Amniotic epithelial cell (primary cell): ENCODE measurements around the gene CRB1.
A peak's percentile ranks its signal among the peaks of the same experiment; 100 is the strongest.
"Not testable (repeated sequence)": the region's sequence is repeated elsewhere in the genome, so short reads cannot be mapped to it uniquely, and the experiment has no call there.

Experiments
- DNase-seq: peaks from one replicate; pipeline ENCODE4 v3.0.0-alpha.2; 2010; ENCODE audit warnings: low read depth

Gene CRB1

DNA sequence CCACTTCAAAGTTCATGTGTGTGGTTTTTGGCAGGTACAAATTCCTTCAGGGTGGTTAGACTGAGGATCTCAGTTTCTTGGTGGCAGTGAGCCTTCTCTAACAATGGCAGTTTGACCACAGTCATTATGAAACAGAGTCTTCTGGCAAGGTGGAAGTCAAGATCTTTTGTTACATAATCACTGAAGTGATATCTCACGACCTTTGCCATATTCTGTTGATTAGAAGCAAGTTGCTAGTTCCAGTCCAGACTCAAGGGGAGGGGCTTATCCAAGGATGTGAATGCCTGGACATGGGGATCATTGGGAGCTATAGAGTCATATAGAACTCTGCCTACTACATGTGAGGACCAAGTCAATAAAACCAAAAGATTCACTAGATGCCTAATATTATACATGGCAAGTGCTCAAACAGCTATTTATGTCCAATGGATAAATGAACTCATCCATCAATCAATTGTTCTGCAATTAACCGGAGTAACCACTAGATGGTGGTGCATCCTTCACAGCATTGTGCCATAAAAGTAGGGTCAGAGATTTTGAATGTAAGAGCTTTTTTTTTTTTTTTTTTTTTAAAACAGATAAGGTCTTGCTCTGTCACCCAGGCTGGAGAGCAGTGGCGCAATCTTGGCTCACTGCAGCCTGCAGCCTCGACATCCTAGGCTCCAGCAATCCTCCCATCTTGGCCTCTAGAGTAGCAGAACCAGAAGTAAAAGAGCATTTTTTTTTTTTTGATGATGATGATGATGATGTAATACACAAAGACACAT lies 131.9 kb downstream of the CRB1 start:
- peak; percentile 57 for DNase-seq

DNA sequence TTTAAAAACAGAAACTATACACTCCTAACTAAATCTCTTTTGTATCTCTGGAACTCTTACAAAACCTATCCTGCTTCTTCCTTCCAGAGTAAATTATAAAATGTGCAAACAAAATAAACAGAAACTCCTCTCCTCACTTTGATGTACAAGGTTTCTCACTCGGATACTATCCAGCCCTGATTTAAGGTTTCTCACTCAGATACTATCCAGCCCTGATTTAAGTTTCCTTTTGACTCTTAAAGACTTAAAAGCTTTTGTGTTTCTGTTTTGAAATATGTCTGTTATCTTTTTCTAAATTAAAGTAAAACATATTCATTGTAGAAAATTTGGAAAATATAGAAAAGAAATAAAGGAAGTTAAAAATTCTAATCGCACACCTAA lies 132.5 kb downstream of the CRB1 start:
- DNase-seq: no peak

DNA sequence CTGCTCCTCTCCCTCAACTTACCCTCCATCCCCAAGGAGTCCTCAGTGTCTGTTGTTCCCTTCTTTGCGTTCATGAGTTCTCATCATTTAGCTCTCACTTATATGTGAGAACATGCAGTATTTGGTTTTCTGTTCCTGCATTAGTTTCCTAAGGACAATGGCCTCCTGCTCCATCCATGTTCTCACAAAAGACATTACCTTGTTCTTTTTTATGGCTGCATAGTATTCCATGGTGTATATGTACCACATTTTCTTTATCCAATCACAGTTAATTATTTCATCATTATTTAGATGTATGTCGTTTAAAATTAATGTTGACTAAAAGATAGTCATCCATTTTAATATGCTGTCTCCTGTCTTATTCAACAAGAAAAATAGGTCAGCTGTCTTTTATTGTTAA lies 134.1 kb downstream of the CRB1 start:
- no peak for DNase-seq

DNA sequence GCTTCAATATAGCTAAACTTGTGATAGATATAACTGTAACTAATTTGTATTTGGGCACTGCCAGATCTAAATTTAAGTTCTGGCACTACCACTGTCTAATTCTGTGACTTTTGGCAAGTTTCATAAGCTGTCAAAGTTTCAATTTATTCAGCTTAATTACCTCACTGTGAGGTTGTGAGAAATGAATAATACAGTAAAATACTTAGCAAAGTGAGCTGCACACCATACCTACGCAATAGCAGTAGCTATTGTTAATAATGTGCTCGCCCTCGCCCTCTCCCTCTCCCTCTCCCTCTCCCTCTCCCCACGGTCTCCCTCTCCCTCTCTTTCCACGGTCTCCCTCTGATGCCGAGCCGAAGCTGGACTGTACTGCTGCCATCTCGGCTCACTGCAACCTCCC lies 136.7 kb downstream of the CRB1 start:
- DNase-seq: not testable (repeated sequence)

DNA sequence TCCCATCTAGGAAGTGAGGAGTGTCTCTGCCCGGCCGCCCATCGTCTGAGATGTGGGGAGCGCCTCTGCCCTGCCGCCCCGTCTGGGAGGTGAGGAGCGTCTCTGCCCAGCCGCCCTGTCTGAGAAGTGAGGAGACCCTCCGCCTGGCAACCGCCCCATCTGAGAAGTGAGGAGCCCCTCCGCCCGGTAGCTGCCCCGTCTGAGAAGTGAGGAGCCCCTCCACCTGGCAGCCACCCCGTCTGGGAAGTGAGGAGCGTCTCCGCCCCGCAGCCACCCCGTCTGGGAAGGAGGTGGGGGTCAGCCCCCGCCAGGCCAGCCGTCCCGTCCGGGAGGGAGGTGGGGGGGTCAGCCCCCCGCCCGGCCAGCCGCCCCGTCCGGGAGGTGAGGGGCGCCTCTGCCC lies 137.6 kb downstream of the CRB1 start:
- DNase-seq: not testable (repeated sequence)

DNA sequence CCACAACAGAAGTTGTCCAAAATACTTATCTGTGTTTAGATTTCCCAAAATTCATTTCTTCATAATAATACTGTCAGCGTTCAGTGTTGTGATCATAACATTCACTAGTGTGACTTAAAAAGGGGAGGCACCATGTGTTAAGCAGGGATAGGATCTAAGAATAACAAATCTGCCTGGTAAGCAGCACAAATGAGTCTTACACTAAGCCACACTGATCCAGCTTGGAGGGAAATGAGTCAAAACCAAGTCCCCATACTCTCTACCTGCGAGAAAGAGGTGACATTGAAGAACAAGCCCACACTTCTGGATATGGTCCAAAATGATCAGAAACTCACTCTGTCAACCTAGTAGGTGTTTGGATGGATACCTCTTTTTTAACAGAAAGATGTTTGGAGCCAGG lies 145.5 kb downstream of the CRB1 start:
- no peak for DNase-seq

DNA sequence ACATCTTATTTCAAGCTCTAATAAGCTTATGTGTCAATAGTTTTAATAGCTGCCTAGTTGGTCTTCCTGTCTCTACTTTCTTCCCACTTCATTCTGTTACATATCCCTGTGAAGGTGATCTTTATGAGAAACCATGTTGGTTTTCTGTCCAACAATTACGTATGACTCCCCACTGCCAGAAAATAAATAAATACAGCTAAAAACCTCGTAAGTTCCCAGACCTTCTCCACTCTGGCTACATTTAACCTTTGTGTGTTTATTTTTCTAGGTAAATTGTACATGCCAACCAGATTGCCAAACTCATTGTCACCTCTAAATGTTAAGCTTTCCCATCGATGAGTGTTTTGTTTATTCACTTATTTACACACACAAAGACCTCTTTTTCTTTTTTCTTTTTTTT lies 147.2 kb downstream of the CRB1 start:
- no peak for DNase-seq

DNA sequence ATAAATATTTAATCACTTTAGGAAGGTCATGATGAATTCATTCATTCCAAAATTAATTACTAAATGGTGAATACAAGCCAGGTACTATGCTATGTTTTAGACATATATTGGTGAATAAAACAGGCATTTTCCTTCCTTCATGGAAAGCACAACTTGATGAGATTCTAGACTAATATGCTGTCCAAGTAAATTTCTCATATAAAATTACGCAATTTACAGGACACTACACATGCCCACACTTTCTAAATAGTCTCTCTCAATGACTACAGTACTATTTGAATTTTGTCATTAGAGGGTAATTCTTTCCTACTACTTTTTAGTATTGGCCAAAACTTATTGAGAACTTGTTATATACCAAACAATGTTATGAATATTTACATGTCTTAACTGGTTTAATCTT lies 150.6 kb downstream of the CRB1 start:
- DNase-seq: no peak

DNA sequence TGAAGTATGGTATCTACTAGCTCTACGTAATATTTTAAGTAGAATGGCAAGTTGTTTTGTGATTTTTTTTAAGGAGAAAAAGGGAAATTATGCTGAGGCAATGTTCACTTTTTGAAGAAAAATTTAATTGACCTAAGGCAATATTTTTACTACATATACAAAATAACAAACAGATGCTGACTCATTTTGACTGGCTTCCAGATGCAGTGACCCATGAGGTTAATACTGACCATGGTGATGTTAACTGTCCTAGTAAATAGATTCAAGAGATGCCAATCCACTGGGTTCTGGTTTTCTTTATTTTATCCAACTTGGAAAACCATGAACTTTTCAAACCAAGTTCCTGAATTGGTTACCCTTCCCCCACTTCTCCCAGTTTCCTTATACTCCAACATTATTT lies 154.9 kb downstream of the CRB1 start:
- DNase-seq: peak; percentile 5

DNA sequence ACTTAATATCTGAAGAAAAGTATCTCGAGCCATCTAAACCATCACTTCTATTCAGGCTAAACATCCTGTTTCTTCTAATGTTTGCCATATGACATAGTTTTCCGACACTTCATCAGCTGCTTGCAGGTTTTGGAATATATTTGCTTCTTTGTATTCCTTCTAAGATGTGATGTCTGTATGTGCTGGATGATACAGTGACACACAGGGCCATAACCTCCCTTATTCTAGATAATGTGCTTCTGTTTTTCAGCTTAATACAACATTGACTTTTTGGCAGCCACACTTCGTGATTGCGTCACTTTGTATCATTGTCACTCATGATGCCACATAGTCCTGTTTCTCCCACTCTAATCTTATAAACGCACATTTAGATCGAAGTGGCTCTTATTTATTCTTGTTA lies 156.3 kb downstream of the CRB1 start:
- DNase-seq: no peak

DNA sequence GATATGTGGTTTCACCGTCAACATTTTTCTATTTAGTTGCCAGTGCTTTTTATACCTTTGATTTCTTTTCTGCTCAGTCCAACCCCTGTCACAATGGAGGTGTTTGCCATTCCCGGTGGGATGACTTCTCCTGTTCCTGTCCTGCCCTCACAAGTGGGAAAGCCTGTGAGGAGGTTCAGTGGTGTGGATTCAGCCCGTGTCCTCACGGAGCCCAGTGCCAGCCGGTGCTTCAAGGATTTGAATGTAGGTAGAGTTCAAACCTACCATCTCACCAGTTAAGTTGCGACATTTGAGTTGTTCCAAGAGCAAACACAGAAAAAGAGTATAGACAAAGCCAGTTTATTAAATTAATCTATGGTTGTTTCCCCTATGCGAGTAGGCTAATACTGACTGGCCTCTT lies 161.3 kb downstream of the CRB1 start:
- no peak for DNase-seq

DNA sequence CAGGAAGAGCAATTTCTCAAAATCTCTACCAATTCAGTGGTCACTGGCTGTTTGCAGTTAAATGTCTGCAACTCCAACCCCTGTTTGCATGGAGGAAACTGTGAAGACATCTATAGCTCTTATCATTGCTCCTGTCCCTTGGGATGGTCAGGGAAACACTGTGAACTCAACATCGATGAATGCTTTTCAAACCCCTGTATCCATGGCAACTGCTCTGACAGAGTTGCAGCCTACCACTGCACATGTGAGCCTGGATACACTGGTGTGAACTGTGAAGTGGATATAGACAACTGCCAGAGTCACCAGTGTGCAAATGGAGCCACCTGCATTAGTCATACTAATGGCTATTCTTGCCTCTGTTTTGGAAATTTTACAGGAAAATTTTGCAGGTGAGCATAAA lies 167.2 kb downstream of the CRB1 start:
- no peak for DNase-seq

DNA sequence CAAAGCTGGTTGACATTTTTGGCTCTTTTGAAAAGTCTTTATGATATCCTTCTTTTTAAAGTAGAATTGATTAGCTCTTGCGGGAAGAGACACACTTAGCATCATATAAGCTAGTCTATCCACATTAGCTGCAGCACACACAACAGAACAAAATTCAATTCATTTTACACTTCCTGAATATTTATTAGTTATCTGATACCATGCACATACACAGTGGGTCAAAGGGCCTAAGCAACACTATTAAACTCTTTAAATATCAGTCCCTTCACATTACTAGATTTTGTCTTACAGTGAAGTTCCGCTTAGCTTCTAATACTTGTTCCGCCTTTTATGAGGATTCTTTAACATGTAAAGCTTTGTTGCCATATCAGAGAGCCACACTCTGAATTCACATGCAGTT lies 169.5 kb downstream of the CRB1 start:
- no peak for DNase-seq

DNA sequence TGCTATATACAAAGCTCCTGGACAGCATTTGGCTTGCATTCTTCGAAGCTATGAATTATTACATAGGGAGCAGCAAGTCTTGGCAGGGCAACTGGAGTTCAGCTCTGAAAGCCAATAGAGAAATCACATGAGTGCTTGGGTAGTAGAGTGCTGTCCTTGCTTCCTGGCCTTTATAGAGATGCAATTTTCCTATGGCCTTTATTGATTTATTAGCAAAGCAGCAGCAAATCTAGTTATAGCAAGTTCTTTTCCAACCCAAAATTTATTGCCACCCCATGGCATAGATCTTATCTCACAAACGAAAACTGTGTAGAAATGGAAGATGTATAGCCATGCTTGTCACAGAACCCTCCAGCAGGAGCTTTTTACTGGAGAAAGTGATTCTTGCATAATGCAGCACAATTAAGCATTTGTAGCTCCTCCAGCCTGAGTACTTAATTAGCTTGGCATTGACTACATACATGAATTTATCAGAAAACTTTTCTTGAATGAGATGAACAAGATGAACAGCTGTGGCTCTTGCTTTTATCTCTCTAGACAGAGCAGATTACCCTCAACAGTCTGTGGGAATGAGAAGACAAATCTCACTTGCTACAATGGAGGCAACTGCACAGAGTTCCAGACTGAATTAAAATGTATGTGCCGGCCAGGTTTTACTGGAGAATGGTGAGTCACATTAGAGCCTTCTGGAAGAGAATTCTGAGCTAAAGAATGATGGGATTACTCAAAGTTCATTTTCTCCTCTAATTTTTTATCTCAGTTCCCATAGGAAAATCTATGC lies 170.1 kb downstream of the CRB1 start:
- DNase-seq: peak; percentile 45

DNA sequence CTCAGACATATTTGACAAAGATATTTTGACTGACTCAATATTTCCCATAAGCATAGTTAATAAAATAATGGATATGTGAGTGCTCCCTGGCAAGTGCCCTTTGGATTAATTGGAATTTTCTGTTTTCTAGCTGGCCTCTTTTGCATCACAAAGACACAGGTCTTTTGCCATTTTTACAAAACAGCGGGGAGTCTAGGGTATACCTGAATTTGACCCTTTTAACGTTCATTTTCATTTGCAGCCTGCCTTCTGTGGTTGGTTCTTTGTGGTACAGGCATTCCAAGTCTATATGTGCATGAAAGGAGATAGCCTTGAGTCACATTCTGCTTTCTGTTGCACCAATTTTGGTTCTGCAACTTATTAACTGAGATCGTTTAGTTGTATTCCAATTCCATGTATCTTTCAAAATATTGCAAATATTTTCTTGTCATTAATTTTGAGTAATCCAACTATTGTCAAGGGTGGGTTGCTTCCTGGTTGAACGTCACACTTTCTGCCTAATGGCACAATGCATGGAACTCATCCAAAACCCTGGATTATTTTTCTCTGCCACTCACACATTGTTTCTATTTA lies 171.7 kb downstream of the CRB1 start:
- DNase-seq: no peak

DNA sequence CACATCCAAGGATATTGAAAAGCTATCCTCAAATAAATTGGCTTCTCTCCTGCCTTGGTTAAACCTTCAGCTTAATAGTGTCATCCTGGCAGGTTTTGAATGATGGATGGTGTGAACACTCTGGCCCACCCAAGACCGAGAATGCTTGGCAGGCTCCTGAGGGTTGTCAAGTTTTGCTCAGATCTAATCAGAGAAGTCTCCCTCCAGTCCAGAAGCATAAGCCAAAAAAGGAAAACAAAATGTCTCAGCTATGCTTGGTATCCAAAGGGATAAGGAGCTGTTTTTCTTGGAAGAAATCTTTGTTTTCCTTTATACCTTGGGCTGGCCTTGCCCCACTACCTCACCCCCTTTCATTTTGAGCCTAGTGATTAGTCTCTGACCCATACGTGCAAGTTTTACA lies 172.7 kb downstream of the CRB1 start:
- DNase-seq: no peak

DNA sequence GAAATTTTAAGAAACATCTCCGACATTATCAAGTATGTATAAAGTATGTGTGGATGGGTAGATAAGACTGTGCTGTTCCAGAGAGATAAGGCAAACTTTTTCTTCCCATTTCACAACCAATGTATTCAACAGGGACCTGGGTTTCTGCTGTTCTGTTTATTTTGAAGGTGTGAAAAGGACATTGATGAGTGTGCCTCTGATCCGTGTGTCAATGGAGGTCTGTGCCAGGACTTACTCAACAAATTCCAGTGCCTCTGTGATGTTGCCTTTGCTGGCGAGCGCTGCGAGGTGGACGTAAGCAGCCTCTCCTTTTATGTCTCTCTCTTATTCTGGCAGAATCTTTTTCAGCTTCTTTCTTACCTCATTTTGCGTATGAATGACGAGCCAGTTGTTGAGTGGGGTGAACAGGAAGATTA lies 174.0 kb downstream of the CRB1 start:
- DNase-seq: peak; percentile 91

DNA sequence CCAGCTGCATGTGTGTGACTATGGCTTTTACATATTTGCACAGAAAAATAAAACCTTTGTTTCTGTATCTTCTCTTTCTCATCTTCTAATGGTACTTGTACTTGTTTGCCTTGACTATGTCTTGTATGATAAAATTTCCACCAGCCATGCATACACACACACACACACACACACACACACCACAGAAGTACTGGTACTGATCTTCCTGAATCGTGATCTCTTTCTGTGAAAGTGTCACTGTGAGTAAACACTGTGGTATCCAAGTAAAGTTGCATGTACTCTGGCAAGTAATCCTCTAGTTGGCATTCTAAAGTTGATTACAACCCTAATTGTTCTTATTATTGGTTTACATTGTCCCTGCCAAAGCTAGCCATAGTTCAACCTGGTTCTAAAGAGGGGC lies 176.7 kb downstream of the CRB1 start:
- DNase-seq: peak; percentile 6

DNA sequence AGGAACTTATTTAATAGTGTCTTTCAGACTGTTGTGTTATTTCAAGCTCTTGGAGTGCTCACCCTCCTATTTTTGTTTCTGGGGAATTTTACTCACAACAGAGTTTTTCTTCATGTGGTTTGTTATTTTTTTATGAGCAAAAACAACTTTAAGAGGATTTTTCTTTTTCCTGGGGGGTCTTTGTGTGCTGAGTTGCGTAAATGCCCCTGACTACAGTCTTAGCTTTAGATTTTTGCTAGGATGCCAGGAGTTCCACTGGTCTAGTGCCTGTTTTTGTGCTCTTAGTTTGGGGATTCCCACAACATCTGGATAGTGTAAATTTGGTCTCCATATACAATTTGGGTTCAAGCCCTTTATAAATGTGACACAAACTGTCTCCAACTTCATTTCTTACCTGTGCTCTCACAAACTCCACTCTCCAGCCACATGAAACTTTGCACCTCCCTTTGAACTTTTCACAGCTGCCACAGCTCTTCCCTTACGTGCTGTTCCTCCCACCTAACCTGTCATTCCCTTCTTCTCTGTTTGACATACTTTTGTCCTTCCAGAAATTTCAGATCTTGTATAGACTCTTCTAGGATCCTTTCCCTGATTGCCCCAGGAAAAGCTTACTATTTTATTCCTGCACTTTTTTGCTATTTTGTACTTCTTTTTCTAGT lies 180.2 kb downstream of the CRB1 start:
- no peak for DNase-seq

DNA sequence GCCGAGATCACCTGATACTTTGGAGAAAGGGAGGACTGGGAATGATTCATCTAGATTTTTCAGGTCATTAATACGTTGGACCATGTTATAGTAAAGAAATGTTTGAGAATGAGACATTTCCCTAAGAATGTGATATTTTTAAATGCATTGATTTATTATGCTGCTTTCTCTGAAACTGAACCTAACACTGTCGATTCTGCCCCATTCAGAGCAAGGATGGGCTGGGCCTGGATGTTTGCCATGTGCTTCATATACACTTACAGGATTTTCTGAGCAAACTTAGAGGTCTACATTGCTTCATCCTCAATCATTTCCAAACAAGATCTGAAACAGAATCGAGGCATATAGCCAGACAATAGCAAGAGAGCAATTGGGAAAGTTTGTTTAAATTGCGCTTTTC lies 183.3 kb downstream of the CRB1 start:
- no peak for DNase-seq

DNA sequence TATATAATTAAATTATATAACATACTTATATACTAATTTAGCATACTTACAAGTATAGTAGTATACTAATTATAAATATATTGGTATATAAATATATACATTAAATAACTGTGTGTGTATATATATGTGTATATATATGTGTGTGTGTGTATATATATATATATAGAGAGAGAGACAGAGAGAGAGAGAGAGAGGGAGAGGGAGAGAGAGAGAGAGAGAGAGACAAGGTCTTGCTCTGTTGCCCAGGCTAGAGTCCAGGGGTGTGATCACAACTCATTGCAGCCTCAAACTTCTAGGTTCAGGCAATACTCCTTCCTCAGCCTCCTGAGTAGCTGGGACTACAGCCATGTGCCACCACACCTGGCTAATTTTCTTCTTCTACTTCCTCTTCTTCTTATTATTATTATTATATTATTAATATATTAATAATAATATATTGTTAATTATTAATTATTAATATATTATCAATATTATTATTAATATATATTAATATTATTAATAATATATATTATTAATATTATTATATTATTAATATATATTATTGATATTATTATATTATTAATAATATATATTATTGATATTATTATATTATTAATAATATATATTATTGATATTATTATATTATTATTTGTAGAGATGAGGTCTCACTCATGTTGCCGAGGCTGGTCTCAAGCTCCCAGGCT lies 185.5 kb downstream of the CRB1 start:
- DNase-seq: no peak

DNA sequence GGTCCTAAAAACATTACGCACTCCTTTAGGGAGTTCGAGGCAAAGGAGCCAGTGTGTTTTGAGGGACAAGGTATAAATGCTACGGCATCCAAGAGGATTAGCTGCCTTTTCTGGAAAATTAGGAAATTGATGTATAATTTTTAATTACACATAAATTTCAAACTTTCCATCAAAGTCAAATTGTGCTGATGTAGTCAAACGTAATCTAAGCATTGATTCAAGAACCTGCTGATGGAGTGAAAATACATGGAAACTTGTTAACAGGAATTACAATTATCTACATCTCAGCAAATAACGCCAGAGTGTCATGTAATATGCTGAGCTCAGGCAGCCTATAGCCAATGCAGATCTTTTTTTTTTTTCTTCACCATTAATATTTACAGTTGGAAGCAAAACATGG lies 194.5 kb downstream of the CRB1 start:
- DNase-seq: no peak
